H1 (cell line): ENCODE results near the gene GSK3B.

Experiments
- ATF3 ChIP-seq: IDR thresholded peaks from 2 replicates; pipeline ENCODE4 v1.6.1; 2011; ENCODE audit warnings: low read depth, mild to moderate bottlenecking, low read length; ENCODE audit not compliant: insufficient read depth
- CHD1 ChIP-seq: IDR thresholded peaks from 2 replicates; pipeline ENCODE4 v1.6.1; 2012; ENCODE audit warnings: low read depth, low read length, improper control_type of control experiment
- CTCF ChIP-seq, 3 experiments: IDR thresholded peaks; 1 replicate in 2 of 3; 2 replicates in 1 of 3; pipeline versions ENCODE4 v1.5.1 to v1.6.1; 2011; ENCODE audit warnings: low read length in 3 of 3, mild to moderate bottlenecking in 3 of 3, inconsistent platforms in 2 of 3, low read depth in 1 of 3, moderate library complexity in 1 of 3; ENCODE audit not compliant: insufficient read depth in 1 of 3; ENCODE audit errors: control extremely low read depth in 1 of 3
- EP300 ChIP-seq, 2 experiments: IDR thresholded peaks; 1 replicate in 1 of 2; 2 replicates in 1 of 2; pipeline ENCODE4 v1.6.1; 2011 to 2012; ENCODE audit warnings: low read depth in 2 of 2, low read length in 2 of 2, mild to moderate bottlenecking in 2 of 2, borderline replicate concordance in 1 of 2, inconsistent platforms in 1 of 2, moderate library complexity in 1 of 2
- EZH2 ChIP-seq: fragments of 200-600 bp; sonication (generic); IDR thresholded peaks from 2 replicates; pipeline ENCODE4 v1.7.1; 2012; ENCODE audit warnings: low read depth, mild to moderate bottlenecking, moderate library complexity, low read length, inconsistent platforms; ENCODE audit not compliant: severe bottlenecking
- MAFK ChIP-seq: IDR thresholded peaks from 2 replicates; pipeline ENCODE4 v1.6.1; 2012; ENCODE audit warnings: low read depth, mild to moderate bottlenecking, improper control_type of control experiment, low read length
- NANOG ChIP-seq: IDR thresholded peaks from 2 replicates; pipeline ENCODE4 v1.6.1; 2011; ENCODE audit warnings: low read length, low read depth, mild to moderate bottlenecking, inconsistent platforms; ENCODE audit not compliant: insufficient read depth, poor library complexity, severe bottlenecking
- SAP30 ChIP-seq: fragments of 300-600 bp; sonication (generic); IDR thresholded peaks from 2 replicates; pipeline ENCODE4 v1.7.1; 2012; ENCODE audit warnings: low read length, moderate library complexity, mild to moderate bottlenecking, inconsistent platforms; ENCODE audit not compliant: insufficient read depth, insufficient replicate concordance
- SP1 ChIP-seq: IDR thresholded peaks from 2 replicates; pipeline ENCODE4 v1.6.1; 2011; ENCODE audit warnings: low read depth, low read length
- SUZ12 ChIP-seq: fragments of 200-600 bp; sonication (generic); IDR thresholded peaks from 2 replicates; pipeline ENCODE4 v1.6.1; 2012; ENCODE audit warnings: mild to moderate bottlenecking, inconsistent platforms, low read length, moderate library complexity, mixed read lengths
- TBP ChIP-seq: IDR thresholded peaks from 2 replicates; pipeline ENCODE4 v1.6.1; 2011; ENCODE audit warnings: low read depth, low read length, improper control_type of control experiment
- TCF12 ChIP-seq: IDR thresholded peaks from 2 replicates; pipeline ENCODE4 v1.6.1; 2011; ENCODE audit warnings: low read depth, mild to moderate bottlenecking, low read length

DNA sequence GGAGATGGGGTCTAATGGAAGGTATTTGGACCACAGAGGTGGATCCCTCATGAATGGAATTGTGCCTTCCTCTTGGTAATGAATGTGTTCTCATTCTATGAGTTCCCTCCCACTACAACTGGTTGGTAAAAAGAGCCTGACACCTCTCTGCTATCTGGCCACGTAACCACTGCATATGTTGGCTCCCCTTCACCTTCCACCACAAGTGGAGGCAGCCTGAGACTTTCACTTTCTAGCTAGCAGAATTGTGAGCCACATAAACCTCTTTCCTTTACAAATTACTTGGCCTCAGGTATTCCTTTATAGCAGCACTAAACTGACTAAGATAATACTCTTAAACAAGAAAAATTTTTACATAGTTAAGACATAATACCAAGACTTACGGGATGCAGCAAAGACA lies 157.0 kb downstream of the GSK3B start:
- TF ChIP-seq TCF12 = no peak
- no peak for TF ChIP-seq ATF3
- no peak for TF ChIP-seq EZH2
- TF ChIP-seq CHD1 = no peak
- no peak for TF ChIP-seq EP300 (IDR thresholded peaks at IDR 0.05; ENCODE audit: borderline replicate concordance in 1 of 2, low read depth in 2 of 2, low read length in 2 of 2)
- no peak for TF ChIP-seq SUZ12
- no peak for TF ChIP-seq SP1
- TF ChIP-seq CTCF (IDR thresholded peaks at IDR 0.05; ENCODE audit: control extremely low read depth in 1 of 3, insufficient read depth in 1 of 3, low read depth in 1 of 3, low read length in 3 of 3) = no peak
- TF ChIP-seq TBP = no peak
- no peak for TF ChIP-seq MAFK
- no peak for TF ChIP-seq SAP30
- no peak for TF ChIP-seq NANOG
